HepG2 (cell line): ENCODE data around the gene SAMD4A. TPM values are rescaled to one million over a fixed set of nuclear protein-coding genes. Genes with fewer than 3 reads are reported as not detected.
A peak's percentile ranks its signal among the peaks of the same experiment; 100 is the strongest.

ENCODE experiments used
- ATAC-seq: fragments of 200-7000 bp; cut with Tn5 transposase; 3 replicates; pipeline ENCODE4 v1.9.1; 2020; ENCODE audit warnings: mild to moderate bottlenecking, moderate library complexity
- BruUV-seq: library from RNA; stranded (reverse); fragments of 400-500 nt; replicated peaks from 2 replicates; lab custom pipeline; 2021; lab: Mats Ljungman, UMichigan
- CTCF ChIA-PET: fragments of 300-600 bp; formaldehyde crosslinking; extraction: SDS; loops from one replicate; lab custom pipeline; 2021; ENCODE audit warnings: low total read pairs, inconsistent platforms, low intra/inter-chr PET ratio; lab: Yijun Ruan, JAX
- POLR2A ChIA-PET: fragments of 350-600 bp; sonication (Branson Sonifier 250); formaldehyde crosslinking; loops from one replicate; lab custom pipeline; 2020; ENCODE audit warnings: antibody characterized with exemption, inconsistent platforms; lab: Yijun Ruan, JAX
- DNase-seq: peaks from one replicate; pipeline ENCODE4 v3.0.0-alpha.2; 2015; ENCODE audit warnings: low spot score
- FAIRE-seq: peaks from 3 replicates; lab custom pipeline; 2011; peaks lifted over from hg19 to GRCh38; lab: Jason Lieb, UNC
- H2AFZ ChIP-seq: one replicate; pipeline ENCODE4 v1.6.1; 2011; ENCODE audit warnings: low read length, inconsistent platforms
- H3K27ac ChIP-seq: fragments of 300-600 bp; 3 replicates; pipeline ENCODE4 v1.8.0; 2011; ENCODE audit warnings: mixed run types, mild to moderate bottlenecking, mixed read lengths, low read length, inconsistent platforms; ENCODE audit not compliant: insufficient read depth; ENCODE audit errors: extremely low read length
- H3K27me3 ChIP-seq, 2 experiments: fragments of 200-600 bp in 1 of 2; 2 replicates in 1 of 2; 3 replicates in 1 of 2; pipeline versions ENCODE4 v1.6.0 to v1.8.0; 2011; ENCODE audit warnings: low read length in 2 of 2, mild to moderate bottlenecking in 2 of 2, moderate library complexity in 2 of 2, inconsistent platforms in 1 of 2; ENCODE audit not compliant: insufficient read depth in 2 of 2, control insufficient read depth in 1 of 2
- H3K36me3 ChIP-seq, 2 experiments: fragments of 200-600 bp in 1 of 2; replicated peaks in 1 of 2; 2 replicates in 1 of 2; 3 replicates in 1 of 2; pipeline versions ENCODE4 v1.5.1 to v1.8.0; 2011; ENCODE audit warnings: low read length in 2 of 2, inconsistent platforms in 1 of 2; ENCODE audit not compliant: insufficient read depth in 2 of 2, control insufficient read depth in 1 of 2
- H3K4me1 ChIP-seq: 2 replicates; pipeline ENCODE4 v1.5.1; 2012; ENCODE audit warnings: low read length, inconsistent platforms; ENCODE audit not compliant: insufficient read depth
- H3K4me2 ChIP-seq: 2 replicates; pipeline ENCODE4 v1.6.0; 2011; ENCODE audit warnings: low read depth, low read length, inconsistent platforms
- H3K4me3 ChIP-seq, 3 experiments: fragments of 200-600 bp in 1 of 3; sonication (generic), shearing (Covaris generic) in 1 of 3; replicated peaks in 1 of 3; 2 replicates each; pipeline ENCODE4 v1.5.1; 2011 to 2016; ENCODE audit warnings: low read length in 3 of 3, inconsistent platforms in 2 of 3, low read depth in 2 of 3, mild to moderate bottlenecking in 2 of 3, control low read depth in 1 of 3, mixed read lengths in 1 of 3; ENCODE audit not compliant: insufficient read depth in 1 of 3
- H3K79me2 ChIP-seq: one replicate; pipeline ENCODE4 v1.6.1; 2011; ENCODE audit warnings: low read length, inconsistent platforms; ENCODE audit not compliant: insufficient read depth
- H3K9ac ChIP-seq: 2 replicates; pipeline ENCODE4 v1.6.0; 2011; ENCODE audit warnings: mild to moderate bottlenecking, low read depth, low read length, inconsistent platforms; ENCODE audit not compliant: insufficient read depth
- H3K9me3 ChIP-seq: 2 replicates; pipeline ENCODE4 v1.5.1; 2012; ENCODE audit warnings: mild to moderate bottlenecking, low read length
- H4K20me1 ChIP-seq: 2 replicates; pipeline ENCODE4 v1.6.0; 2011; ENCODE audit warnings: inconsistent platforms, mild to moderate bottlenecking, low read length, moderate library complexity; ENCODE audit not compliant: insufficient read depth
- DBP ChIP-seq: sonication (generic); formaldehyde crosslinking; IDR thresholded peaks from 2 replicates; pipeline ENCODE4 v1.4.0; 2020; ENCODE audit warnings: missing genetic modification reagents; ENCODE audit errors: not compliant biosample characterization
- NRL ChIP-seq: sonication (generic); formaldehyde crosslinking; IDR thresholded peaks from 2 replicates; pipeline ENCODE4 v1.5.0; 2020; ENCODE audit warnings: missing genetic modification reagents, mild to moderate bottlenecking, moderate library complexity, borderline replicate concordance
- STAG1 ChIP-seq: sonication (generic); formaldehyde crosslinking; IDR thresholded peaks from 2 replicates; pipeline ENCODE4 v1.4.0; 2020; ENCODE audit warnings: missing genetic modification reagents
- ZNF446 ChIP-seq: sonication (generic); formaldehyde crosslinking; IDR thresholded peaks from 2 replicates; pipeline ENCODE4 v1.5.0; 2020; ENCODE audit warnings: mild to moderate bottlenecking, missing genetic modification reagents
- ZNF513 ChIP-seq: sonication (generic); formaldehyde crosslinking; conservative IDR thresholded peaks from 2 replicates; pipeline ENCODE4 v1.5.0; 2020; ENCODE audit warnings: missing genetic modification reagents
- WGBS: methylation state at CpG from one replicate; pipeline ENCODE4 v1.1.6; 2017; ENCODE audit warnings: low lambda C conversion rate; 5-methylcytosine and 5-hydroxymethylcytosine counted together
- in situ Hi-C: cut with HindIII; loops from 2 replicates; pipeline ENCODE4 v1.10.0; 2017; ENCODE audit warnings: low pct_unique_long_range_greater_than_20kb; ENCODE audit not compliant: extremely low pct_ligation_motif_present
- intact Hi-C: fragments of 100-400 bp; cut with micrococcal nuclease; formaldehyde crosslinking; loops from one replicate; pipeline ENCODE4 v1.10.0; 2022; ENCODE audit not compliant: unreplicated experiment
- polyA plus RNA-seq, 8 experiments: library from polyadenylated mRNA; depleted of rRNA in 3 of 8; stranded (reverse) in 7 of 8; unstranded in 1 of 8; fragments of >200 nt; fragmentation: Illumina TruSeq in 4 of 8; extraction: Trizol in 4 of 8; gene quantifications; 2 replicates each; pipeline versions ENCODE4 v1.2.1 to v1.2.3, GENCODE V29; 2011 to 2016; ENCODE audit warnings: low read depth in 4 of 8, missing spikeins in 1 of 8, mixed read lengths in 1 of 8; ENCODE audit not compliant: insufficient read depth in 1 of 8
- total RNA-seq, 5 experiments: library from RNA; depleted of rRNA; stranded (reverse); fragments of >200 nt; fragmentation: Illumina TruSeq; extraction: Trizol; gene quantifications; 2 replicates each; pipeline ENCODE4 v1.2.3, GENCODE V29; 2016; ENCODE audit warnings: low read depth in 1 of 5
- TF ChIP-seq, protein P1 (sequence below): sonication (generic); formaldehyde crosslinking; IDR thresholded peaks from 2 replicates; pipeline ENCODE4 v1.4.0; 2020; ENCODE audit warnings: missing genetic modification reagents
- TF ChIP-seq, protein P2 (sequence below): sonication (generic); formaldehyde crosslinking; IDR thresholded peaks from 2 replicates; pipeline ENCODE4 v1.5.0; 2020; ENCODE audit warnings: mild to moderate bottlenecking, missing genetic modification reagents, moderate library complexity

Gene SAMD4A
- total and polyA plus RNA-seq, 2 of the 13 experiments (the other 11 are each of a cell fraction or from before 2014, with no cell fraction given) = 11.8 to 13.0 TPM

- BruUV-seq = no TSS peak
- peak; percentile 51; the same call in 2 of the 3 replicates for ATAC-seq
- H2AFZ ChIP-seq = no peak overlapping the region
- CTCF ChIA-PET = interaction anchor here (1.3 kb wide), 1 partner anchor 159 kb away, joined by 5 read pairs; no protein-coding TSS in a partner anchor
- no peaks in the 10 kb centered on the region for H3K9me3 ChIP-seq
- POLR2A ChIA-PET = interaction anchor here (1.0 kb wide), 1 partner anchor 157 kb away, joined by 3 read pairs; no protein-coding TSS in a partner anchor
- H3K9ac ChIP-seq = no peak overlapping the region
- WGBS = 88% methylated on average over 4 of the region's 4 CpGs
- no peak overlapping the region for H3K4me2 ChIP-seq
- DNase-seq = peak; percentile 28
- intact Hi-C loops (no loop called here), in situ Hi-C loops (no loop called here)
- H3K79me2 ChIP-seq = peaks cover 11% of the 10 kb centered on the region
- no peak for TF ChIP-seq NRL
- no peak for TF ChIP-seq ZNF446 (CRISPR knock-in tag)
- TF ChIP-seq ZNF513 = no peak
- TF ChIP-seq, protein P1, sequence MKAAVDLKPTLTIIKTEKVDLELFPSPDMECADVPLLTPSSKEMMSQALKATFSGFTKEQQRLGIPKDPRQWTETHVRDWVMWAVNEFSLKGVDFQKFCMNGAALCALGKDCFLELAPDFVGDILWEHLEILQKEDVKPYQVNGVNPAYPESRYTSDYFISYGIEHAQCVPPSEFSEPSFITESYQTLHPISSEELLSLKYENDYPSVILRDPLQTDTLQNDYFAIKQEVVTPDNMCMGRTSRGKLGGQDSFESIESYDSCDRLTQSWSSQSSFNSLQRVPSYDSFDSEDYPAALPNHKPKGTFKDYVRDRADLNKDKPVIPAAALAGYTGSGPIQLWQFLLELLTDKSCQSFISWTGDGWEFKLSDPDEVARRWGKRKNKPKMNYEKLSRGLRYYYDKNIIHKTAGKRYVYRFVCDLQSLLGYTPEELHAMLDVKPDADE (CRISPR knock-in tag) = no peak
- no peak for TF ChIP-seq DBP (CRISPR knock-in tag)
- peak; percentile 56 for TF ChIP-seq STAG1 (CRISPR knock-in tag)
- TF ChIP-seq, protein P2, sequence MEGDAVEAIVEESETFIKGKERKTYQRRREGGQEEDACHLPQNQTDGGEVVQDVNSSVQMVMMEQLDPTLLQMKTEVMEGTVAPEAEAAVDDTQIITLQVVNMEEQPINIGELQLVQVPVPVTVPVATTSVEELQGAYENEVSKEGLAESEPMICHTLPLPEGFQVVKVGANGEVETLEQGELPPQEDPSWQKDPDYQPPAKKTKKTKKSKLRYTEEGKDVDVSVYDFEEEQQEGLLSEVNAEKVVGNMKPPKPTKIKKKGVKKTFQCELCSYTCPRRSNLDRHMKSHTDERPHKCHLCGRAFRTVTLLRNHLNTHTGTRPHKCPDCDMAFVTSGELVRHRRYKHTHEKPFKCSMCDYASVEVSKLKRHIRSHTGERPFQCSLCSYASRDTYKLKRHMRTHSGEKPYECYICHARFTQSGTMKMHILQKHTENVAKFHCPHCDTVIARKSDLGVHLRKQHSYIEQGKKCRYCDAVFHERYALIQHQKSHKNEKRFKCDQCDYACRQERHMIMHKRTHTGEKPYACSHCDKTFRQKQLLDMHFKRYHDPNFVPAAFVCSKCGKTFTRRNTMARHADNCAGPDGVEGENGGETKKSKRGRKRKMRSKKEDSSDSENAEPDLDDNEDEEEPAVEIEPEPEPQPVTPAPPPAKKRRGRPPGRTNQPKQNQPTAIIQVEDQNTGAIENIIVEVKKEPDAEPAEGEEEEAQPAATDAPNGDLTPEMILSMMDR = peak; percentile 45
- H4K20me1 ChIP-seq = peaks cover 14% of the 10 kb centered on the region; the same call in 1 of the 2 replicates
- H3K4me1 ChIP-seq = peaks cover 45% of the 10 kb centered on the region
- H3K27ac ChIP-seq = no peak overlapping the region
- H3K4me3 ChIP-seq = no peak overlapping the region
- peaks cover 0 to 2% of the 10 kb centered on the region in 2 experiments; a peak in 2 of 5 replicates for H3K36me3 ChIP-seq
- FAIRE-seq = no peak
- no peaks in the 10 kb centered on the region for H3K27me3 ChIP-seq
Observed at GRCh38 chr14:54722791-54723432, 156.0 kb downstream of the SAMD4A start.
